Iris pigment epithelial cell (primary cell): ENCODE results near the gene HIVEP3.

ENCODE experiments used
- DNase-seq: peaks from one replicate; pipeline ENCODE4 v3.0.0-alpha.2; 2011; ENCODE audit warnings: low read depth

HIVEP3 gene

GRCh38 chr1:41811051-41811795, 107.5 kb downstream of the HIVEP3 start:
- DNase-seq: peak; percentile 40

- DNase-seq: peak; percentile 43
Observed at GRCh38 chr1:41810446-41810845, 108.3 kb downstream of the HIVEP3 start.

GRCh38 chr1:41809692-41810091, 109.0 kb downstream of the HIVEP3 start:
- DNase-seq: no peak

GRCh38 chr1:41807390-41807789, 111.3 kb downstream of the HIVEP3 start:
- no peak for DNase-seq

GRCh38 chr1:41806472-41807155, 112.1 kb downstream of the HIVEP3 start:
- DNase-seq: no peak

GRCh38 chr1:41805771-41806471, 112.8 kb downstream of the HIVEP3 start:
- no peak for DNase-seq

- no peak for DNase-seq
Observed at GRCh38 chr1:41804176-41804575, 114.5 kb downstream of the HIVEP3 start.

- no peak for DNase-seq
Observed at GRCh38 chr1:41803656-41804055, 115.1 kb downstream of the HIVEP3 start.

- DNase-seq: no peak
Observed at GRCh38 chr1:41802532-41803501, 115.9 kb downstream of the HIVEP3 start.

GRCh38 chr1:41800311-41800829, 118.4 kb downstream of the HIVEP3 start:
- DNase-seq: no peak

GRCh38 chr1:41799723-41800122, 119.0 kb downstream of the HIVEP3 start:
- peak; percentile 23 for DNase-seq

- no peak for DNase-seq
Observed at GRCh38 chr1:41799205-41799604, 119.5 kb downstream of the HIVEP3 start.

- DNase-seq: peak; percentile 74
Observed at GRCh38 chr1:41795205-41795762, 123.4 kb downstream of the HIVEP3 start.

- DNase-seq: no peak
Observed at GRCh38 chr1:41794031-41794430, 124.7 kb downstream of the HIVEP3 start.

- no peak for DNase-seq
Observed at GRCh38 chr1:41792485-41792770, 126.3 kb downstream of the HIVEP3 start.

- DNase-seq: no peak
Observed at GRCh38 chr1:41791667-41792484, 126.8 kb downstream of the HIVEP3 start.

GRCh38 chr1:41790351-41790750, 128.4 kb downstream of the HIVEP3 start:
- DNase-seq: peak; percentile 24

- no peak for DNase-seq
Observed at GRCh38 chr1:41789661-41790330, 128.9 kb downstream of the HIVEP3 start.

- no peak for DNase-seq
Observed at GRCh38 chr1:41788427-41788826, 130.3 kb downstream of the HIVEP3 start.
